Measurements from ENCODE around the gene LSS. TPM values are rescaled to one million over a fixed set of nuclear protein-coding genes. Genes with fewer than 3 reads are reported as not detected.
"Not testable (repeated sequence)": the region's sequence is repeated elsewhere in the genome, so short reads cannot be mapped to it uniquely, and the experiment has no call there.

Gene LSS
- polyA plus RNA-seq, 12 donors = 27.1 to 52.3 (median 33.1) TPM; not detected in 1

DNA sequence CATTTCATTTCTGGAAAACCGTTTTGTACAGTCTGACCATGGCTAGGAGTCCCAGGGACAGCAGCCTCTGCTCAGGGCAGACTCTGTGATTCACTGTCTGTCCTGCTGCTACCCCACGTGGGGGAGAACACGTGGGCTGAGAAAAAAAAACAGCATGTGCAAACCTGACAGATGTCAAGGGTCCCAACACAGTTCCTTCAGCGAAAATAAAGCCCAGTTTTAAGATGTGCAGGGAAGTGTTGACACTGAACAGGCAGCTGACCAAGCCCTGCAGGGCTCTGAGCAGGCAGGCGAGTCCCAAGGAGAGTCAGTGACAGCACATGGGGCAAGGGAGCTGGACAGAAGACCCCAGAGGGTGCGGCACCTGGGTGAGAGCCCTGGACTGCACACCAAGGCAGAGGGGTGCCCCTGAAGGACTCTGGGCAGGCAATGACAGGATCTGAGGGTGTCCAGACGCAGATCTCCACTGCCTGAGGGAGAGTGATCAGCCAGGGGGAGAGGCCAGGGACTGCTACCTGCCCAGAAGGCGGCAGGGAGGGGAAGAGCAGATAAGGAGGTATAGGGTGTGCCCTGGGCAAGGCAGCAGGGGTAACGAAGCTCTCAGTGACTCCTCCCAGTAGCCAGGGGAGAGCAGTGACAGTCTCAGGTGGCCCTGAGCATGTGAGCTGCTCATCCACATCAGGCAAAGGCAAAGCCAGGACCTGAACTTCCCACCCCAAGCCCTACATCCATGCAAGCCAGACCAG is 39.2 kb downstream of the LSS start:
- no peak for DNase-seq

DNA sequence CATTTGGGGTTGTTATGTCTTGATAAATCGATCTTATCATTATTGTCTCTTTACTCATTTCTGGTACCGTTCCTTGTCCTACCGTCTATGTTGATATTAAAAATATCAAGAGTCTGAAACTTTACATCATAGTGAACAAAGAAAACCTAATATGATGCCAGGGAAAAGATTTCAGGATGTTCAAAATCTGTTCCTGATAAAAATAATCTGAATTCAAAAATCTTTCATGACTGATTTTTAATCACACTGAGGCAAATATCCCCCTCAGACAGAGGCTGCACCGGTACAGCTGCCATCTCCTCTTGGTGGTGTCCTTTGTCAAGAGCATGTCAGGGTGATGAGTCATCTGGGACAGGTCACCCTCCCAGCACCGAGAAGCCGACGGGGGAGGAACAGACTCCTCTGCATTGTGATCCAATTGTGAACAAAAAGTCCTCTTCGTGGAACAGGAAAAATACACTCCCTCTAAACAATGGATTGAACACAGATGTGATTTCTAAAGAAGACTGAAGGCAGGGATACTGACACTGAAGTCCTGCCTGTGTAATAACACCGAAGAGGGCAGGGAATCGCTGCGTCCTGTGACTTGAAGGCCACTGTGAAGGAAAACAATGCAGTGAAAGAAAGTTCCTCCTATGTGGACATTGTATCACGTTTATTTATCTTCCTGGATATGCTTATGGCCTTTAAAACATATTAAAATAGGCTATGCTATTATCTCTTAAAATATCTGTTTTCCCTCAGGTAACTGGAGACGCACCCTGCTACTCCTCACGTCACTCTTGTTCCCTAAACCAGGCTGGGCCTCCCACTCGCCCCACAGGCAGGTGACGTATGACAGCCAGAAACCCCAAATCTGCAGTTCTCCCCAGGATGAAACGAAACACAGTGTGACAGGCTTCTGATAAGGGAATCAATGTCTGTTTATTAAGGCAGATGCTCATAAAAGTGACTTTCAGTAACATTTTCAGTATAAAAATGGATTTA is 40.1 kb downstream of the LSS start:
- no peak for DNase-seq

DNA sequence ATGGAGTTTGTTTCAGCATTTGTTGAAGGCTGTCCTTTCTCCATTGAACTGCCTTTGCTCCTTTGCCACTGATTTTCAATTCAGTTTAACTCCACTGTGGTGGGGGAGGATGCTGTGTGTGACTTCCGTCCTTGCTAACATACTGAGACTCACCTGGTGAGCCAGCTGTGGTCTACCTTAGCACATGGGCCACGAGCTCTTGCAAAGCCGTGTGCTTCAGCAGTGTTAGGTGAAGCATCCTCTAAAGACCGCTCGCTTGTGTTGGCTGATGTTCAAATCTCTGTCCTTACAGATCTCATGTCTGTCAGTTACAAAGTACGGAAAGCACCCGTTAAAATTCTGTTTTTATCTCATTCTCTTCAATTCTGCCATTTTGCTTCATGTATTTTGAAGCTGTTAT is 40.8 kb downstream of the LSS start:
- DNase-seq = no peak

DNA sequence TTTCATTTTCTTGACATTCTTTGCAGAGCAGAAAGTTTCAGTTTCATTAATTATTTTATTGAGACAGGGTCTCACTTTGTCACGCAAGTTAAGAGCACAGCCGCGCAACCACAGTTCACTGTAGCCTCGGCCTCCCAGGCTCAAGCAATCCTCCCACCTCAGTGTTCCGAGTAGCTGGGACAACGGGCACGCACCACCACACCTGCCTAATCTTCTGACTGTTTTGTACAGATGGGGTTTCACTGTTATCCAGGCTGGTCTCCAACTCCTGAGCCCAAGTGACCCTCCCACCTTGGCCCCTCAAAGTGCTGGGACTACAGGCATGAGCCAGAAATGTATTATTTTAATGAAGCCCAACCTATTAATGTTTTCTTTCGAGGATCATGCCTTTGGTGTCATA is 41.3 kb downstream of the LSS start:
- no peak for DNase-seq

DNA sequence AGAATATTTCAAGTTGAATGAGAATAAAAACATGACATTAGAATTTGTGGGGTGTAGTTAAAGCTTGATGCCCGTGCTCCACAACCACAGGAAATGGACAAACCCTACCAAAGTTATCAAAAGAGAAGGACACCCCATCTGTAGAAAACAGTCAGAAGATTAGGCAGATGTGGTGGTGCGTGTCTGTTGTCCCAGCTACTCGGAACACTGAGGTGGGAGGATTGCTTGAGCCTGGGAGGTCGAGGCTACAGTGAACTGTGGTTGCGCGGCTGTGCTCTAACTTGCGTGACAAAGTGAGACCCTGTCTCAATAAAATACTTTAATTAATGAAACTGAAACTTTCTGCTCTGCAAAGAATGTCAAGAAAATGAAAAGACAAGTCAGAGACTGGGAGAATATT is 42.9 kb downstream of the LSS start:
- DNase-seq = no peak

DNA sequence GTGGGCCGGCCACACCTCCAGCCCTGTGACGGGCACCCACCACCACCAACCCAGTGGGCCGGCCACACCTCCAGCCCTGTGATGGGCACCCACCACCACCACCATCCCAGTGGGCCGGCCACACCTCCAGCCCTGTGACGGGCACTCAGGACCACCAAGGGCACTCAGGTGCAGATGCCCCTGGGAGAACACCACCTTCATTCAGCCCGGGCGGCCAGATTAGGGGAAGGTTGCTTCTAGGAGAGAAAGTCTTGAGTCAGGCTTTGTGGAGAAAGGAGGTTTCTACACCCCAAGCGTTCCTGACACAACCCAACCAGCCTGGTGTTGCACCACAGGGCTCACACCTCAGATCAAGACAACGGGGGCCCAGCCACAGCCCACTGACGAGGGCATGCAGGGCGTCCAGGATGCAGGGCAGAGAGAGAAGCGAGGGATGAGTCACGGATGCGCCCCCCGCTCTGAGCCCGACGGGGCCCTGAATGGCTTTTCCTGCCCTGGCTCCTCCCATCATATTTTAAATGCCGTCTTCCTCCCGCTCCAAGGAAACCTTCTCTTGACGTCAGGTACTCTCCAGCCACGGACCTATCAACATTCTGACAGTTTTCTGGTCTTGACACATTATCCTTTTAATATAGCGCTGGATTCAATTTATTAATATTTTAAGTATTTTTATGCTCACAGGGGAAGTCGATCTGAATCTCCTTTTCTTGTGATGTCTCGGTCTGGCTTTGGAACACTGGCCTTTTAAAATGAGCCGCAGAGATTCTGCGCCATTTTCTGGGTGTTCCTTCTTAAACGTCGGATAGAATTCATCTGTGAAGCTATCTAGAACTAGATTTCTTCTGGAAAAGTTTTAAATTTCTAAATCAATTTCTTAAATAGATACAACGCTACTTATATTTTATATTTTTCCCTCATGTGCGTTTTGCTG is 43.7 kb downstream of the LSS start:
- peak; percentile 88 for DNase-seq

DNA sequence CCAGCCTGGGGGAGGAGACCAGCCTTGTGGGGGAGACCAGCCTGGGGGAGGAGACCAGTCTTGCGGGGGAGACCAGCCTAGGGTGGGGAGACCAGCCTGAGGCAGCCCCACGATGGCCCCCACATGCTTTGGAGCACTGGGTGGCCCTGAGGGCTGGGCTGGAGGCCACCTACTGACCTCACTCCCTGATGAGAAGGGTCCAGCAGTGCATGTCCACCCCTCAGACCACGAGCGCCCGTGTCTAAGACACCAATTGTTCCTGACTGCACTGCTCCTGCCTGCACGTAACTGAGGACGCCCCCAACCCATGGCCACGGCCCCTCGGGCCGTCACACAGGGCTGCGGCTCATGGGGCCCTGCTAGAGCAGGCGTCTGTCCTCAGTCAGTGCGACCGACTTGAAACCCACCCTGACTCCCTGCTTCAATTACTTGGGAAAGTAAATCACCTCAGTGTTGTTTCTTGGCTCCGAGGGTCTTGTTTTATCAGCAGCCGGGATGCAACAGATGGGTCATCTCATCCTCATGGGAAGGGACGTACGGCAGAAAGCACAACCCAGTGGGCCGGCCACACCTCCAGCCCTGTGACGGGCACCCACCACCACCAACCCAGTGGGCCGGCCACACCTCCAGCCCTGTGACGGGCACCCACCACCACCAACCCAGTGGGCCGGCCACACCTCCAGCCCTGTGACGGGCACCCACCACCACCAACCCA is 44.5 kb downstream of the LSS start, which contains the start of gene SPATC1L:
Gene SPATC1L (minus strand): TSS at position 550 of the 715 bp plus-strand sequence. CDS start 1,643 bp downstream, outside the sequence.
- peak; percentile 68 for DNase-seq

DNA sequence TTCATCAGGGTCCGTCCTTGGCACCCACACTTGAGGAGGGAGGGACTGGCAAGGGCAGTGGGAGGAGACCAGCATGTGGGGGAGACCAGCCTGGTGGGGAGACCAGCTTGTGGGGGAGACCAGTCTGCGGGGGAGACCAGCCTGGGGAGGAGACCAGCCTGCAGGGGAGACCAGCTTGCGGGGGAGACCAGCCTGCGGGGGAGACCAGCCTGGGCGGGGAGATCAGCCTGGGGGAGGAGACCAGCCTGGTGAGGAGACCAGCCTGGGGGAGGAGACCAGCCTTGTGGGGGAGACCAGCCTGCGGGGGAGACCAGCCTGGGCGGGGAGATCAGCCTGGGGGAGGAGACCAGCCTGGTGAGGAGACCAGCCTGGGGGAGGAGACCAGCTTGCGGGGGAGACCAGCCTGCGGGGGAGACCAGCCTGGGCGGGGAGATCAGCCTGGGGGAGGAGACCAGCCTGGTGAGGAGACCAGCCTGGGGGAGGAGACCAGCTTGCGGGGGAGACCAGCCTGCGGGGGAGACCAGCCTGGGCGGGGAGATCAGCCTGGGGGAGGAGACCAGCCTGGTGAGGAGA is 45.2 kb downstream of the LSS start:
- DNase-seq = not testable (repeated sequence)

DNA sequence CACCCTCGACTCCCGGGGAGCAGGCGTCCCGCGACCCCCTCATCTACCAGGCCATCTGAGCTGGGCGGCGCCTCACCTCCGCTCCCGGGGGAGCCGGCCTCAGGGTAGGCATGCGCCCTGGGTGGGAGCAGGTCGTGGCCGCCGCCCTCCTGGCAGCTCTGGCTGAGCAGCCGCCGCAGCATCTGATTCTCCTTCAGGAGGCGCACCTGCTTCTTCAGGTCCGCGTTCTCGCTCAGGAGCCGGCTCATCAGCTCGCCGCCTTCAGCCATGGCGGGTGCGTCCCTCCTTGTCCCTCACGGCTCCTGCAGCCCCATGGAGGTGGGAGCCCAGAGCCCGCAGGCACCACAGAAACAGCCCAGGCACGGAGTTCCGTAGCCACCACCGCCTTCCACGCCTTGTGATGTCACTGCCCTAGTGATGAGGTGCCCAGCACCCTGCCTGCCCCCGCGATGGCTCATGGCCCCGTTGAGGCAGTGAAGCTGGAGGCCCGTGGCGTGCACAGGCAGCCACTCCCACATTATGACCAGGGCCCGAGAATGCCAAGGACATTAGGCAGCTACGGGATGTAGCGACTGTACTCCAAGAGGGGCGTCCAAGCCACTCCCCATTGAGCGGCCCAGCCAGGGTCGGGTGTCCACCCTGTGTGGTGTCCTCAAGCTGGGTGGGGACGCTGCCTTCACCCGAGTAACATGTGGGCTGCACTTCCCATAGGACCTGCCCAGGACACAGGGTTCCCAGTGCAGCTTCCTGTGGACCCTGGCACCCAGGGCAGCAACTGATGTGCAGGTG is 45.8 kb downstream of the LSS start:
- no peak for DNase-seq

DNA sequence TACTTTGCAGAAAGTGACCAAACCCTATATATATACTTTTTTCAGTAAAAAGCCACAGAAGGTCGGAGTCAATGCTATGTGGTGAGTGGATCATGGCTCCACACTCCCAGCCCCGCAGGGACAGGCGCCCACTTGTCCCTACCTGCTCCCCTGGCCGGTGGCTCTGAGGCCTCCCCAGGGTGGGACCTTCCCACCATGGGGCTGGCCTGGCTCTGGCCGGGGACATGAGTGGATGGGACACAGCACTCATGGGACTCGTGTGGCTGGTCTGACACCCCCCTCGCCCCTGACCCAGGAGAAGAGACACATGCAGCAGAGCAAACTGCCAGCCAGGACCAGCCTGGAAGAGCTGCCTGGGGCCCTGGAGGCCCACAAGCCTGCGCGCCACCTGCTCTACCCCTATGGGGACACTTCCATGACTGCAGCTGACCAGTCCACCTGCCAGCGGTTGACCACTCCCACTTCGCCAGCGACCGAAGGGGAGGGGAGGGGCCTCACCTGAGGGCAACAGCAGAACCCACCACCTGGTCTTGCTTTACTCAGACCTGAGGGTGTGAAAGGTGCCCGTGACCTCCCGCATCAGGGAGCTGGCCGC is 46.5 kb downstream of the LSS start:
- DNase-seq = no peak

DNA sequence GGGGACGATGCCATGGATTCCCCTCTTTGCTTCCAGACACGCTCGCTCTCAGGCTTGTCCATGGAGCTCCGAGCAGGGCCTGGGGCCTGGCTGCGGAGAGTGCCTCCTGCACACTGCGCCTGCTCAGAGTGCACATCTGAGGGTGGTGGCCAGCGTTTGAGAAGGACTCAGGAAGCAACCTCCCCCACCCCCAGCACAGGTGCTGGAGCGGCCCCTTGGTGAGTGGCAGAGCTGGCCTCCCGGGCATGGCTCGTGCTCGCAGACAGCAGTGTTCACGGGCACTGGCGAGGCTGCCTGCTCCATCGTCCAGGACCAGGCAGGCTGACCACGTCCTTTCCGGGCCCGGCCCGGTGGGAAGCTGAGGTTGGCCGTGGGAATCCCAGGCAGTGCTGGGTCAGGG is 47.1 kb downstream of the LSS start:
- DNase-seq = no peak

DNA sequence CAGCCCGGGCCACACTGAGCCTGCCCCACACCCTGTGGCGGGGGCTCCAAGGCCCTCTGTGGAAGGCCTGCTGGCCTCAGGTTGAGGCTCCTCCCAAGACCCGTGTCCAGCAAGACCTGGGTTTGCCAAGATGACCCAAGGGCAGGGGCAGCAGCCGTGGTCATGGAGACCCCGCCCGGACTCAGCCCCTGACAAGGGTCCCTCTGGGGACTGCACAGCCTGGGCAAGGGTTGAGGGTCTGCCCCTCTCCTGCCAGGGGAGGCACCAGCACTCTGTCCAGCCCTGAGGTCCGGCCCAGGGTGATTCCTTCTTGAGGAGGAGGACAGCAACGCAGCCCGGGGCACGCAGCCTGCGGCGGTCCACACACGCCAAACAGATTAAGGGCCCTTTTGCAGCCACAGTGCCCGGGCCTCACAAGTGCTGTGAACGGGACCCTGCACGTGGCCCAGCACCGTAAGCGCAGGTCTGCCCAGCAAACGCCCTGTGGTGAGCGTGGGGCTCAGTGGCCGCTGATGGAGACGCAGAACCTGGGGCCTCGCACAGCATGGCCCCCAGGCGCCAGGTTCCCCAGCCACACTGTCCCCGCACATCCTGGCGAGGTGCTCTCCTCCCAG is 47.7 kb downstream of the LSS start:
- no peak for DNase-seq

DNA sequence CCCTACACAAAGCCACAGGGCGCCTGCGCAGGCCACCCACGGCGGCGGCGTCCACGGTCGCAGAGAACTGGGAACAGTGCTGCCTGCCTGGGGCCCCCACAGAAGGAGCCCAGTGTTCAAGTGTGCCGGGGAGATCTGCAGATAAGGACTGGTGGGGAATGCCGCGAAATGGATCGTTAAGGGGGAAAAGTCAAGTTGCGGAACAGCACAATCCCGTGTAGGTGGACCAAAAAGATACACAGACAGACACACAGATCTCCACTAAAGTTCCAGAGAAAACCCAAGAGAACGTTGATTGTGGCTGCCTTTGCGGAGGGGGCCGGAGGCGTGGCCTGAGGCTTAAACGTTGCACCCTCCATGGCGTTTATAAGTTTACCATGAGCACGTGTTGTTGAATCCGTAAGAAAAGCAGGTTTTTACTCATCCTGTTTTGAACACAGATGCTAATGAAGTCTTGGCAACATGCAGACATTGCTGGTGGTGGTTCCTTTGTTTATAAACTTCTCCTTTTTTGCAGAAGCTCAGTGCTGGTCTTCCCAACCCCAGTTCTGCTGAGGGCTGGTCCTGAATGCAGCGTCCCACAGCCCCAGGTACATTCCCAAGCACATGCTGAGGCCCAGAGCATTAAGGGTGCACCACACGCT is 48.4 kb downstream of the LSS start:
- DNase-seq = no peak

DNA sequence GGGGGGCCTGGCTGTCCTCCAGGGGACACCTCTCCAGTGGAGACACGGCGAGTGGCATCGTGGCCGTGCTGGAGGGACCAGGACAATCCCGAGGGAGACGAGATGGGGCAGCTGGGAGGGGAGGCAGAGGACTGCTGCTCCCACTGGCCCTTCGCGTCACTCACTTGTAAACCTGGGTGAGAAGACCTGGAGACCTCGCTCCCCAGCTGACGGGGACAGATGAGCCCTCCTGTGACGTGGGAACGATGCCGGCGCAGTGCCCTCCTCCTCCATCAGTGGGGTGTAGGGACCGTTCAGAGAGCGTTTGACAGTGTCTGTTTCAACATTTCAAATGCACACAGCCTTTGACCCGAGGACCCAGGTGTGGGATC is 48.9 kb downstream of the LSS start:
- DNase-seq = no peak

DNA sequence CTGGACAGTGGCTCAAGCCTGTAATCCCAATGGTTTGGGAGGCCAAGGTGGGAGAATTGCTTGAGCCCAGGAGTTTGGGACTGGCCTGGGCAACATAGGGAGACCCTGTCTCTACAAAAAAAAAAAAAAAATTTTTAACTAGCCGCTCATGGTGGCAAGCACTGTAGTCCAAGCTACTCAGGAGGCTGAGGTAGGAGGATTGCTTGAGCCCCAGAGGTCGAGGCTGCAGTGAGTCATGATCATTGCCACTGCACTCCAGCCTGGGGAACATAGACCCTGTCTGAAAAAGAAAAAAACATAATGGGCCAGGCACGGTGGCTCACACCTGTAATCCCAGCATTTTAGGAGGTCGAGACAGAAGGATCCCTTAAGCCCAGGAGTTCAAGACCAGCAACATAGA is 49.6 kb downstream of the LSS start:
- DNase-seq = no peak

DNA sequence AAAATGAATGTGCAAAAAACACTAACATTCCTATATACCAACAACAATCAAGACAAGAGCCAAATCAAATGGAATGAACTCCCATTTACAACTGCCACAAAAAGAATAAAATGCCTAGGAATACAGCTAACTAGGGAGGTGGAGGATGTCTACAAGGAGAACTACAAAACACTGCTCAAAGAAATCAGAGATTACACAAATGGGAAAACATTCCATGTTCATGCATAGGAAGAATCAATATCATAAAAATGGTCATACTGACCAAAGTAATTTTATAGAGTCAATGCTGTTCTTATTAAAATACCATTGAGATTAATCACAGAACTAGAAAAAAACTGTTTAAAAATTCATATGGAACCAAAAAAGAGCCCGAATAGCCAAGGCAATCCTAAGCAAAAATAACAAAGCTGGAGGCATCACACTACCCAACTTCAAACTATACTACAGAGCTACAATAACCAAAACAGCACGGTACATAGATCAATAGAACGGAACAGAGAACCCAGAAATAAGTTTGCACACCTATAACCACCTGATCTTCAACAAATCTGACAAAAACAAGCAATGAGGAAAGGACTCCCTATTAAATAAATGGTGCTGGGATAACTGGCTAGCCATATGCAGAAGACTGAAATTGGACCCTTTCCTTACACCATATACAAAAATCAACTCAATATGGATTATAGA is 52.0 kb downstream of the LSS start:
- not testable (repeated sequence) for DNase-seq

DNA sequence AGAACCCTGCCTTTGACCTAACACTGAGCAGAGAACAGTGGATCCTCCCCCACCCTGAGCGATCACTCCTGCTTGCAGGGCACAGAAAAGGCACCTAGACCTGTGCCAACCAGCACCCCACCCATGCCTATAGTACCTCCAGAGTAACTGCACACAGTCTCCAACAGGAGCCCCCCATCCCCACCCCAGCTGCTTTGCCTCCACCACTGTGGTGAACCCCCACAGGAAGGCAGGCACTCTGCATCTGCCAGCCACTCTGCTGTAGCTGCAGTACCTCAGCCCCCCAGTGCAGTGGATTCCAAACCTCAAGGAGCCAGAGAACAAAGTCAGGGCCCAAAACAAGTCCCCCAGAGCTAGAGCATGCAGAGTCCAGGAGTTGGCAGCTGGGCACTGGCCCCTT is 55.0 kb downstream of the LSS start:
- no peak for DNase-seq

All from muscle of arm (tissue), 12 donors.